Glomerular visceral epithelial cell (primary cell): ENCODE measurements around the gene GRAMD2A.
"Not testable (repeated sequence)": the region's sequence is repeated elsewhere in the genome, so short reads cannot be mapped to it uniquely, and the experiment has no call there.

Experiments
- DNase-seq: peaks from one replicate; pipeline ENCODE4 v3.0.0-alpha.2; 2016; ENCODE audit errors: extremely low spot score

Gene GRAMD2A

DNA sequence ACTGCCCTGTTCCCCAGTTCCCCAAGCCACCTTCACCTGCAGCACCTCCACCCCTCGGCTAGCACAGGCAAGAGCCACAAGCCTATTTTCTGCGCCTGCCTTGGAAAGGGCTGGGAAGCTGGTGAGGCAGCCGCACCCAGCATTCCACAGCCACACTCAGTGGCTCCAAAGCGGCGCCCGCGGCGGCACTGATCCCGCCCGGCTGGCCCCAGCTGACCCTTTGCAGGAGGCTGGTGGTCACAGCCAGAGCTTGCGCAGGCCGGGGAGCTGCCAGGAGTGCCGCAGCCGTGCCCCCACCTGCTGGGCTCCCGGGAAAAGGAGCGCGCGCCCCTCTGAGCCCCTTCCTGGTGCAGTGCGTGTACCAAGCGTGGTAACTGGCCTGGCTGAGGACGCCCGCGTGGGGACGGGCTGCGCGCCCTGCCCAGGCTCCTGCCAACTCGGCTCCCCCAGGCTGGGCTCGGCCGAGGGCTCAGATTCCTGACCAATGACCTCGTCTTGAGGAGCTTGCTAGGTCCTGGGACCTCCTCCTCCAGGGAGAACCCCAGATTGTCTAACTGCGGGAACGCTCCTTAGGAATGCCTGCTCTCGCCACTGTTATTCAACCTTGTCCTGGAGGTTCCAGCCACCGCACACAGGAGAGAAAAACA lies 13.3 kb downstream of the GRAMD2A start:
- peak; percentile 72 for DNase-seq

DNA sequence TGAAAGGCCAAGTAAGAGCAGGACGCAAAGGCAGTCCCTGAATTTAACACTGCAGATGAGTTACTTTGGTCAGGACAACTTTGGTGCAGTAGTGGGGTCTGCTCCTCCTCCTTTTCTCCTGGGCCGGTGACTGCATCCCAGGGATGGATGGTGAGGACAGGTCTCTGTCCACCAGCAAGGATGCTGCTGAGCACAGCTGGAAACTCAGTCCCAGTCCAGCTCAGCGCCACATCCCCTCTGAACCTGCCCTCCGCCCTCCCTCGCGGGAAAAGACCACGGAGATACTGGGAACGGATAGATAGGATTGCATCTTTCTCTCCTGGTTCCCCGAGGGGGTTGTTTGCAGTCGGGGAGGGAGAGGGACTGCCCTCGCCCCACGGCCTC lies 13.8 kb downstream of the GRAMD2A start:
- no peak for DNase-seq

DNA sequence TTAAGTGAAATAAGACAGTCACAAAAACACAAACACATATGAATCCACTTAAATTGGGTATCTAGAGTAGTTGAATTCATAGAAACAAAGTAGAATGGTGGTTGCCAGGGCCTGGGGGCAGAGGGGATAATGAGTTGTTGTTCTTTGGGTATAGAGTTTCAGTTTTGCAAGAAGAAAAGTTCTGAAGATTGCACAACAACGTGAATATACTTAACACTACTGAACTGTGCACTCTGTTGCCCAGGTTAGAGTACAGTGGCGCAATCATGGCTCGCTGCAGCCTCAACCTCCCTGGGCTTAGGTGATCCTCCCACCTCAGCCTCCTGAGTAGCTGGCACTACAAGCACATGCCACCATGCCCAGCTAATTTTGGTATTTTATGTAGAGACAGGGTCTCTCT lies 14.9 kb downstream of the GRAMD2A start:
- no peak for DNase-seq

DNA sequence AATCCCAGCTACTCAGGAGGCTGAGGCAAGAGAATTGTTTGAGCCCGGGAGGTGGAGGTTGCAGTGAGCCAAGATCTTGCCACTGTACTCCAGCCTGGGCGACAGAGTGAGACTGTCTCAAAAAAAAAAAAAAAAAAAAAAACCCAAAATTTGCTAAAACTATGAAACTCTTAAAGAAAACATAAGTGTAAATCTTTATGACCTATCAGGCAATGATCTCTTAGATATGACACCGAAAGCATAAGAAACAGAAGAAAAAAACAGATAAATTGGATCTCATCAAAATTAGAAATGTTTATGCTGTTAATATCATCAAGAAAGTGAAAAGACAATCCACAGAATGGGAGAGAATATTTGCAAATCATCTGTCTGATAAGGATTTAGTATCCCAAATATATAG lies 15.3 kb downstream of the GRAMD2A start:
- DNase-seq, result no peak

DNA sequence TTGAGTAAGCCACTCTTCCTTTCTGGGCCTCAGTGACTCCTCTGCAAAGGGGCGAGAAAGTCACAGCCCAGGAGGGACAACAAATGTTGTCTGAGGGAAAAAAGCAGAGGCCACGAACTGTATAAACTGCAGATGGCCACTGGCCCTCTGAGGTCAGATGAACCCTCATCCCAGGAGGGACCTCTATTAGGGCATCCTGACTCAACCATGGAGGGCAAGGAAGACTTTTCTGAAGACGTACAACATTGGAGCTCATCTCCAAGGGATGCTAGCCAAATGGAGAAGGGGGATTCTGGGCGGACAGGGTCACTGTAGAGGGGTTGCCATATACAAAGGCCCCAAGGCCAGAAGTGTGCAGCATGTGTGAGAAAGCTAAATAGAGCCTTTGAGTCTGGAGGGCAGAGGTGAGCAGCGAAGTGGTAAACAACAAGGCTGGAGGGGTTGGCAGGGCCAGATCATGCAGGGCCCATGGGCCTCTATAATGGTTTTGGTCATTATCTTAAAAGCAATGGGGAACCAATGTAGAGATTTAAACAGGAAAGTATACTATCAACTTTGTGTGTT lies 16.7 kb downstream of the GRAMD2A start:
- DNase-seq, result no peak

DNA sequence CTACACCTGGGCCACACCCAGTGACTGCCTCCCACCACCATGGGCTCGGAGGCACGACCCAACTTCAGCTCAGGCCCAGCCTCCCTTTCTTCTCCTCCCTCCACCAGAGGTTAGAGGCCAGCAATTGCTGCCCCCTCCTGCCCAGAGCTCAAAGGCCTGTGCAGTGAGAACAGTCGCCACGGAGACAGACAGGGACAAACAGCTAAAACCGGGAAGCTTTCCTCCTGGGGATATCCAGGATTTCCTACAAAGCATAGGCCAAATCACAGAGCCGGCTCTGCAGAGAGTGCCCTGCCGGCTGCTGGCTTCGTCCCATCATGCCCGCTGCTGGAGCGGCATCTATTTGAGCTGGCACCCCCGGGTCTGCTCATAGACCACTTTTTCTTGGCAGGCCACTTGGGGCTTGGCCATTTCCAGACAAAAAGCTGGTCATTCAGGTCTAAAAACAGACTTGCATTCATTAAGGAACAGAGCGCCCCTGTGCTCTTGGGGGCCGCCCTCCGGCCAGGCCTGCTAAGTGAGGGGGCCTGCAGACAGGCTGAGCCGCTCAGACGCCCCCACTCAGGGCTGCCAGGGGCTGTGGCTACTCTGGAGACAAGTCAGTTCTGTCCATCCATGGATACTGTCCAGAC lies 17.5 kb downstream of the GRAMD2A start:
- no peak for DNase-seq

DNA sequence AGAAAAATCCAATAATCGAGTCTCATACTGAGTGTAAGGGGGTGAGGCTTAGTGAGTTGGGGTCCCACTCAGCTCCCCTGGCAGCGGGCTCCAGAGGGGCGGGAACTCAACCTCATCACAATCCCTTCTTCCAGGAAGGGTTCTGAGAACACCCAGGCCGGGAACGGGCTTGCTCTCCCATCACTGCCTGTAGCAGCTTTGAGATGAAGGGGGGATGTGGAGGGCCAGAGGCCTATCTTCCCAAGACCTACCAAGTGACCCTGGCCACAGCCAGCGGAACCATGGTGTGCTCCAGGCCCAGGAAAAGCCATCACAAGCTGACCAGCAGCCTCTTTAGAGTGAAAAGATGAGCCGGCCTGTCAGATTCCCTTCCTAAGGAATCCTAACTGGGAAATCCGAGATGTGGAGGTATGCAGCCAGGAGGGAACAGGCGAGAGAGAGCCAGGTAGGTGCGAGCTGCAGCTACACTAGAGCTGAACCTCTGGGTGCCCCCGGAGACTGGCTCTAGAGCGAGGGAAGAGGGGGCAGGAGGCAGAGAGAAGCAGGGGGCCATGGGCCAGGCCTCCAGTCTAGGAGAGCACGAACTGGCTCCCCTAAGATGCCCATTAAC lies 18.5 kb downstream of the GRAMD2A start:
- no peak for DNase-seq

DNA sequence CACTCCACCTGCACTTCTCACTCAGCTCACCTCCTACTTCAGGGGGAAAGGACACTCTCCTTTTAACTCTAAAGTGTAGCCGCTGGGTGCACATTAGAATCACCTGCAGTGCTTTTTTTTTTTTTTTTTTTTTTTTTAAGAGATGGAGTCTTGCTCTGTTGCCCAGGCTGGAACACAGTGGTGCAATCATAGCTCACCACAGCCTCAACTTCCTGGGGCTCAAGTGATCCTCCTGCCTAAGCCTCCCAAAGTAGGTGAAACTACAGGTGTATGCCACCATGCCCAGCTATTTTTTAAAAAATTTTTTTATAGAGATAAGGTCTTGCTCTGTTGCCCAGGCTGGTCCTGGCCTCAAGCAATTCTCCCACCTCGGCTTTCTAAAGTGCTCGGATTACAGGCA lies 20.8 kb downstream of the GRAMD2A start:
- DNase-seq, result no peak

DNA sequence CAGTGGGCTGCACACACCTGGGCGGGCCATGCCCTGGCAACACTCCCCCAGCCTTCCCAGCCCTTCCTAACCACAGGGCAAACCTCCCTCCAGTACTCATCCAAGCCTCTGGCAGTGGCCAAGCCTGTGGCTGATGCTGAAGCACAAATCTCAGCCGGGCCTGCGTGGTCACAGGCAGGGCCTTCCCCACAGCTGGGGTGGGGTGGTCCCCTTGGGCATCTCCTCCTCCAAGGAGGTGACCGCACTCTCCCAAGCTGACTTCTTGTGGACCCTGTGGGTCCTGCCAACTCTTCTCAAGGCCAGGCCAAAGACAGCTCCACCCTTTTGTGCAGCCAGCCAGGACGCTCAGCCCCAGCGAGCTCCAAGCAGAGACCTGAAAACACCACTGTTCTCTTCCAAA lies 21.4 kb downstream of the GRAMD2A start:
- no peak for DNase-seq

DNA sequence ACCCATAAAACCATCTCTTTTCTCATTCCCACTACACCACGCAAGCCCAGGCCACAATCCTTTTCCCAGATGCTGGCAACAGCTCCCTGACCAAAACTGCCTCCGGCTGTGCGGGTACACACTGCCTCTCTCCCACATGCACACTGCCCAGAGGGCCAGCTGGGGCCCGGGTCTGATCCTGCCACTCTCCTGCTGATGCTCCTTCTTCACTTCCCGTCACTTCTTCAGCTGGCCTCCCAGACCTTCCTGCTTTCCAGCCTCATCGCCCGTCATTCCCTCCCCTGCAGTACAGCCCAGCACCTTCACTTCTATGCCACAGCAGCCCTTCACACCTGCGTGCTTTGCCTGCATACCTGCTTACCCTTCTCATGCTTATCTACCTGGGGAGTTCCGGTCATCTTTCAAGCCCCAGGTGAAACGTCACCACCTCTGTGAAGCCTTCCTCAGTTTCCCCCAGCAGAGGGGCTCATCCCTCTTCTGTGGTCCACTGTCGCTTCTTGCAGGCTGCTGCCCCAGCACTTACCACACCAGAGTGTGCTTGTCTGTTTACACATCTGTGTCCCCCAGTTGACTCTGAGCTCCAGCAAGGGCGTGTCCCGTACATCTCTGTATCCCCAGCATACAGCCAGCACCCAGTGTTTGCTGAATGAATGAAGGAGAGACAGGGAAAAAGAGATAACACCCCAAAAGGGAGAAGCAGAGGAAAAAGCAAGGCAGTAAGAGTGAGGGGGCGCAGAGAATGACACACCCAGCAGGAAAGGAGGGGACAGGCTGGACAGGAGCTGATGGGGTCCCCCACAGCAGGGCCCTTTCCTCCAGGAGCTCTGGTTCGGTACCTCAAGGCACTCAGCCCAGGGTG lies 22.2 kb downstream of the GRAMD2A start:
- no peak for DNase-seq

DNA sequence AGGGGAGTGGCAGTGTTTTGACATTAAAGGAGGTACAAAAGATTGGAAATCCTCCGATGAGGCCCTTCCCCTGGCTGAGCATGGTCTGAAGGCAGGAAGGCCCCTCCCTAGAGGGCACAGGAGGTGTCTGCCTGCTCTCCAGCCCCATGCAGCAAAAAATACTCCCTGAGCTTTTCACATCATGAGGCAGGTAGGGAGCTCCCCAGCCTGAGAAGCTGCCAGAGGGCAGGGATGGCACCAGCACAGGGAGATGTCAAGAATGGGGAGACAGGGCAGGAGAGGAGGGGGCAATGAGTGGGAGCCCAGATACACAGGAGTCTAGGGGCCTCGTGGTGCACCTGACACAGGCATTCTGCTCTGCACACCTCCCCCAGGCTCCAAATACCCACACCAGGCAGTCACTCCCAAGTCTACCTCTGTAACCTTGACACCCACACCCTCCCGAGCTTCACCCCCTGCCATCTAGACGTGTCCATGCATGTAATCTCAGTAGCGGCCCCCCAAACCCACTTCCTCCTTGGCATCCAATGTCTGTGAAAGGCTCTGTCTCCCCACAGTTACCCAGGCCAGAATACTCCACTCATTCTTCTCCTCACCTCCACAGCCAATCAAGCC lies 22.9 kb downstream of the GRAMD2A start:
- DNase-seq, result no peak

DNA sequence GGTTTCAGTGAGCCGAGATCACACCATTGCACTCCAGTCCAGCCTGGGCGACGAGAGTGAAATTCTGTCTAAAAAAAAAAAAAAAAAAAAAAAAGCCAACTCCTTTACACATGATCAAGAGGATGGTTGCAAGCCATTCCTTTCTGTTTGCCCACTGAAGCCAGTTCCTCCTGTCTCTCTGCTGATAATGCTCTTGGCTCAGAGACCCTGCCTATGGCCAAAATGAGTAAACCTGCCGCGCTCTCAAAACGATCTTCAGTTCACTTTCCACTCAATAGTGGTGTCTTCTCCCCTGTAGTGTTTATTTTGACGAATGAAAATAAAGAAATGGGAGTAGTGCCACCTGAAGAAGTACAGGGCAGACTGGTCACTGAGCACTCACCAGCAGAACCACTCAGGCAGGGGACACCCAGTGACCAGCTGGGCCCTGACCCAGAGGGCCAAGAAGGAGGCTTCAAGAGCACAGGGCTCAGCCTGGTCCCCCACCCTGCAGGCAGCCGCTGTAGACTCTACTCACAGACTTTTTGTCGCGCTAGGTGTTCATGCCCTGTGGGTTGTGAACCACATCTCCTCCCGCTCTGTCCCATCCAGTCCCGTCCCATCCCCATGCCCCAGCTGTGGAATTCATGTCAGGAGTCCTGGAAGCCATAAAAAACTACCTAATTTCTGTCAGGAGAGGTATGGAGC lies 23.6 kb downstream of the GRAMD2A start:
- DNase-seq, result no peak

DNA sequence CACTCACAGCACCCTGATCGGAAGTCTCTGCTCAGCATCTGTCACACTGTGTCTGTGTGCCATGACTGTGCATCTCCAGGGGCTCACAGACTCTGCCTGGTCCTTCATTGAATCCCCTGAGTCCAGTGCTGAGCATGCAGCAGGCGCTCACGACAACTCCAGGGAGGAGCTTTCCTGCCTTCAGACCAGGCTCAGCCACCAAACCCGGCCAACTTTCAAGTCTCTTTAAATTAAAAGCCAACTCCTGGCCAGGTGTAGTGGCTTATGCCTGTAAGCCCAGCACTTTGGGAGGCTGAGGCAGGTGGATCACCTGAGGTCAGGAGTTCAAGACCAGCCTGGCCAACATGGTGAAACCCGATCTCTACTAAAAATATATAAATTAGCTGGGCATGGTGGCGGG lies 24.2 kb downstream of the GRAMD2A start:
- no peak for DNase-seq

DNA sequence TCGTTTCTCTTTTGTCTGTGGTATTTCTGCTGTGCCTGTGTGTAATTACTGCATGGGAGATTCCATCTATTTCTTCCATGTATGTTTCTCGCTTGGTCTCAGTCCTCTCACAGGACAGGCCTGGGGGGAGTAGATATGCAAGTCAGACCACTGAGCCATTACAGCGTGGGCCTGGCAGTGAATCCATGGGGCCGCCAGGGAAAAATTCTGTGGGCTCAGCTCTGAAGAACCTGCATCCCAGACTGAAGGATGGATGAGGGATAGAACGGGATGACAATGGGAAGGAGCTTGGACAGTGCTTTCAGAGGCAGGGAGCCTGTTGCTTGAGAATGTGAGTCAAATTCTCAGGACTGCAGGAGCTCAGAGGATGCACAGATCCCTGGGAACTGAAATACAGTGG lies 24.8 kb downstream of the GRAMD2A start:
- DNase-seq, result no peak

DNA sequence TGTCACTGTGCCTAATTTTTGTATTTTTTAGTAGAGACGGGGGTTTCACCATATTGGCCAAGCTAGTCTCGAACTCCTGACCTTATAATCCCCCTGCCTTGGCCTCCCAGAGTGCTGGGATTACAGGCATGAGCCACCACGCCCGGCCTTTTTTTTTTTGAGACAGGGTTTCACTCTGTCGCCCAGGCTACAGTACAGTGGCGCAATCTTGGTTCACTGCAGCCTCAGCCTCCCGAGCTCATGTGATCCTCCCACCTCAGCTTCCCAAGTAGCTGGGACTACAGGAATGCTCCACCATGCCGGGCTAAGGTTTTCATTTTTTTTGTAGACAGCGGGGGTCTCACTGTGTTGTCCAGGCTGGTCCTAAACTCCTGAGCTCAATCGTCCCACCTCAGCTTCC lies 25.6 kb downstream of the GRAMD2A start:
- DNase-seq, result not testable (repeated sequence)

DNA sequence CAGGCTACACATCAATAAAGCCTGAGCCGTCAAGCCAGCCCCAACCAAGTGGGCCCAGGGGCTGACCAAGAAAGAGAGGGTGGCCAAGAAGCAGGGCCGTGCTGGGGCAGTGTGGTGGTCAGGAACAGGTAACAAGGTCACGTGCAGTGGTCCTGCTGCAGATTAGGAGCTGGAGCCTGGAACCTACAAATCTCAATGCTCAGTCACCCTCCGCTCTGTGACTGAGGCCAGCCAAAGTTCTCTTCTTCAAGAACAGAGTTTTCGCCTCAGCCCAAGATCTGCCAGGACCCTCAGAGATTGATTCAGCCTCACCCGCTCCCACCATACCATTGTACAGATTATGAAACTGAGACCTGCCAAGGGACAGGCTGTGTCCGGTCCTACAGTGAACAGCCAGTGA lies 26.9 kb downstream of the GRAMD2A start:
- no peak for DNase-seq

DNA sequence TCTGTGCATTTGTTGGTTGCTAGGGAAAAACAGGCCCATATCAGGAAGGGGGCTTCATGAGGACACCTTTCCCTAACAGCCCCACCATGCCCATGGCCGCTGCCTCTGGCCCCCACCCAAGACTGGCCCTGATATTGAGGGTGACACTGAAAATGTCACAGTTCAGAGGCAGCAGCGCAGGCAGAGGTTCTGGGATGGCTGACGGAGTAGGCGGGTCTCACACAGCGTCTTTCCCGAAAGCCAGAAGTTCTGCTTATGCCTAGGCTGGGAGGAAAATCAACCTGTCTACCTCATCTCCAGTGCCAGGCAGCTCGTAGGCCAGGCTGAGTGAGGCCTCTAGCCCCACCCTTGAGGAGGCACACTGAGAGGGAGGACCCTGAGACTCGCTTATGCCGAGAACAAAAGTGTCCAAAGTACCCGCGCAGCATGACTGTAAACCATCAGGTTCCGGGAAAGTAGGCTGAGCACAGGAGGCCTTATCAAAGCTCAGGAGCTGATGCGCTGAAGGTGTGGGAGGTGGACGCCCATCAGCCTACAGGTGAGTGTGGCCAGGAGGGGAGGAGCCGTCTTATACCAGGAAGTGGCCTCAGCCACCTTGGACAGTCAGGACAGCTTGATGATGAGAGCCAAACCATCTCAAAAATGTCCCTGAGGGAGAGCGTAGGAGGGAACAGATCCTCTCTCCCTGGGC lies 27.5 kb downstream of the GRAMD2A start:
- DNase-seq, result no peak

DNA sequence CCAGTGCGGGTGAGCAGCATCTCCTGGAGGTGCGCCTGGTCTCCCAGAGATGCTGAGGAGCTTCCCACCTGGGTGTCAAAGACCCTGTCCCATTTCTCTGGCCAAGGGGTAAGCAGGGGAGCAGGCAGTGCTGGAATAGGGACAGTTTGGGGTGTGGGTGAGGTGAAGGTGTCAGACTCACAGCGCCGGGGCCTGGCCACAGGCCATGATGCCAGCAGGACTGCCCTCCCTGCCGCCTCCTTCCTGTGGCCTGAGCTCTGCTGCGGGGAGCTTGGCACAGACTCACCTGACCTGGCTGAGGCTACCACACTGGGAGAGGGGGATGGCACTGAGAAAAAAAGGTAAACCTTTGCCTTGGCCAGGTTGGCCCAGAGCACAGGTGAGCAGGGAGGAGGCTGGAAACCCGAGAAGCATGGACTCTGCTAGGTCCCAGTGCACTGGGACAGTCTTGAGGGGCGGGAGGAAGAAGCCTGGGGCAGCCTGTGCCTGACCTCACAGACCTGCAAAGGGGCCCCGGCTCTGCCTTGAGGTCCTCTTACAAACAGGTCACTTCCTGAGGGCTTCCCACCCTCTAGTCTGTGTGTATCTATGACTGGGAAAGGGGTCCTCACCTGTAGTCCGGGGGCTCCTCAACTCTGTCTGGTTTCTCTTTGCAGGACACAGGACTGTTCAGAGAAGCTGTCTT lies 28.2 kb downstream of the GRAMD2A start:
- no peak for DNase-seq

DNA sequence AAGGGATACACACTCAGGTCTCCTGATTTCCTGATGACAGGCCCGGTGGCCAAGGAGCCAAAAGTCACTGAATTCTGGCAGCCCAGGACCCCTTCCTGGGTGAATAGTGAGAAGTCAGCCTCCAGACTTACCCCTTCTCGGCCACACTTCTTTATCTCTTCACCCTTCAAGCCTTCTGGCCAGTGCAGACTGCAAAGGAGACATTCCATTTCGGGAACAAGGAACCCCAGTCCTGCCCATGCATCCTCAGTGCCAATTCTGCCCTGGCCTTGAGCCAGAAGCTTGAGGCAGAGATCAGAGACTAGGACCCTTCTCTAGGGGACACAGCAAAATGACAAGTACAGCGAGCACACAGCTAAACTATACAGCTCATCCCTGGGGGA lies 28.8 kb downstream of the GRAMD2A start:
- DNase-seq, result no peak
